NCI-H1436 treated with DMSO at 0.1 percent for 48 hours (cell line): ENCODE results near the gene CTSS.

Source experiments
- DNase-seq: peaks from one replicate; lab custom pipeline; 2025; lab: John Stamatoyannopoulos, UW

The CTSS gene

DNA sequence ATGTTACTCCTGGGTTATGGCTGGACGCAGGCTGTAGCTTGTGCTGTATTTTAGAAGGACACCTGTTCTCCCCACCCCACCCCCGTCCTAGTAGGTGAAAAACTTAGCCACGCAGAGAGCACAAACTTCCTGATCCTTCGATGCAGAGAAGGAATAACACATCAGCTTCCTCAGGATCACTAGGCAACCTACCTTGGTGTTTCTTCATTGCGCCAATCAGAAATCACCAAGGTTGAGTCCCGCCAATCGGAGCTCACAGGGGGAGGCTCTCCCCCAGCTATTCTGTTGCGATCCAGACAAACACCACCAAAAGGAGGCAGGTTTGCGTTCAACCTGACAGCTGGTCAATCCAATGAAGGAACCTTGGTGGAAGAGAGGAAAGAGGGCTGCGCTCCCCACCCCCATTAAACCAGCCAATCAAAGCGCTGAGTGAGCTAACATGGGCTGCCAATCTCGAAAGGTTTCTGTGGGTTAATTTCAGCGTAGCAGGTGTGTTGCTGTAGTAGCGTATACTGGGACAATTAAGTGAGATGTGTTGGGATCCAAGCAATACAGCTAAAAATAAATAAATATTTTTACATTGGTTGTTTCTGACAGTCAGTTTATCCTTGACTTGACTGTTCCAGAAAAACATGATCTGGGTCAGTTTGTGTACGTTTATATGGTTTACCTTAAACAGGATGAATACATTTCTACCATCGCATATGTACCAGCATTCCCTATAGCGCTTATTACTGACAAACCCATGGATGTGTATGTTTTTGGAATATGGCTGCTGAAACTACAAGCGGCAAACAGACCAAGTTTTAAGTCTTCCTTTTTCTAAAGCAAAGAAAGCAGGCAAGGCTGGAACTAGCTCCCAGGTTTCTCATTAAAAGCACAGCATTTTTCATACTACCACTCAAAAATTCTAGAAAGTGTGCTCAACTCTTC lies 68.3 kb downstream of the CTSS start, which contains the start of gene GOLPH3L:
GOLPH3L (minus strand) TSS at position 160 of the 933 bp plus-strand sequence. CDS start 2,316 bp downstream, outside the sequence.
- DNase-seq: peak; percentile 97

DNA sequence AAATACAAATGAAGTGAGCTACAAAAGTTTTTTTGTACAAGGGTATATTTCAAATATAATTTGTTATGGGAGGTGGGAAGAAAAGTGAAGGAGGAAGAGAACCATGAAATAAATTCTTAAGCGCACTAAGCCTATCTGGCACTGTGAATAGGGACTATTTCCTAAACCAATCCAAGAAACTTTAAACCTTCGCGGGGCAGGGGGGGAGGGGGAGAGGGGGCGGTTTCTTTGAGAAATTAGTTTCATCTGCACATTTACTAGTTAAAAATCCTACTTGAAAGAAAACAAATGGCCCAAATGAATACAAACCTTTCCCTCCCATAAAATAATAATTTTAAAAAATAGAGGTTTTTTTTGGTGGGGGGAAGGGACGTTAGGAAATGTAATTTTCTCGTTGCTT lies 69.0 kb downstream of the CTSS start:
- DNase-seq: no peak

DNA sequence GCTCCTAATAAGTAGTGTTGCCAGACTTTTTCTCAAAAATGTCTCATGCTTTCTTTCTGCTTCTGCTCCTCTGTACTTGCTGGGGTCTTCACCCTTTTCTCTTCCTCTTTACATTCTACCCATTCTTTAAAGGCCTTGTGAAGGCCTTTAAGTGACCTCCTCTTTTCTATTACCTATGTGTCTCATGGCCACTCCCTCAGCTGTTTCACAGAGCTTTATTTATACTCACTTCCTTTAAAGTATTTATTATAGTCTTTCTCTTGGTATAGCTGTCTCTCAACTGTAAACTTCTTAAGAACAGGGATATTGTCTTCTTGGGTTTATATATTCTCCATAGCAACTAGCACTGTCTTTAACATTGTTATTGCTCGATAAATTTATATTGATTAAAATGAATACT lies 69.4 kb downstream of the CTSS start:
- no peak for DNase-seq

DNA sequence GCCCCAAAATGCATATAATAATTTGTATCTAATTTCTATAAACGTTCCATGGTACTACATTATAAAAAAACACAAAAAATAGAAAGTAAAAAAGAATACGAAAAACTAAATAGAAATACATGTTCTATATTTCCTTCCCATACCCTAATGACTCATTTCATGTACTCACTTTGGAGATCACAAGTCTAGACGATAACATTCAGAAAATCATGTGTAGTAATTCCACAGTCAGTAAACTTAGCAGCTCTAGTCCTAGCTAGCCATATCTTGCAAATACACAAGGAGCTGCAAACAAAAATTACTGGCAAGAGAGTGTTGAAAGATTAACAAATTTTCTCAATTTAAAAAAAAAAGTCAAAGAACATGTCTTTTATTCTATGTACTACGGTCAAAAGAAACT lies 70.0 kb downstream of the CTSS start:
- DNase-seq: no peak

DNA sequence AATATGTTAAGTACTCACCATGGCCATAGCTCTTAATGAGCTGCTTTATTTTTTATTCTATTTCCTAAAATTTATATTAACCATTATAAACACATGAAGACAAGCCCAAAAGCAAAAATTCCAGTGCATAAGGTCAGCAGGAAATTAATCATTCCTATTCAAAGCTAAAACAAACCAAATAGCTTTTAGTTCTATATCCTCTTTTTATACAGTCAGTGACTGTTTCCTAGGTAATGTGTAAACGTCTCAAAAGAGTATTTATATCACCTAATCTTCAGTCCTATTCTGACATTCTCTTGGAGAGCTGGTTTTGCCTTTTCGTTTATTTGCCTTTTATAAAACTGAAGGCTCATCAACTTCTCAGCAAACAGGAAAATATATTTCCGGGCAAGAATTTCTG lies 72.9 kb downstream of the CTSS start:
- no peak for DNase-seq

DNA sequence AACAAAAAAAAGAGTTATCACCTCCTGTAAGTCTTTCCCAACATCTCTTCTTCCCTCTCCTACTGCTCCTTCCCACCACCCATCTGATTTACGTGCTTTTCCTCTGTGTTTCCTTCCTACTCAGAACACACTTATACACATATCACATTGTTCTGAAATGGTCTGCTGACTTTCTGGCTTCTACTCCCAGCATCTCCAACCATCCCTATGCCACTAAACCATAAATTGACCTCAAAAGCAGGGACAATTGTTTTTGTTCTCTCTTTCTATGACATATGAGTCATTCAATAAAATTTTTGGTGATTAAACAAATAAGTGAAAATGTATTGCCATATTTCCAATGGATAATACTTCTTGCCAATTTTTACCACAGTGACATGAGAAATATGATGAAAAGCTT lies 76.8 kb downstream of the CTSS start:
- no peak for DNase-seq

DNA sequence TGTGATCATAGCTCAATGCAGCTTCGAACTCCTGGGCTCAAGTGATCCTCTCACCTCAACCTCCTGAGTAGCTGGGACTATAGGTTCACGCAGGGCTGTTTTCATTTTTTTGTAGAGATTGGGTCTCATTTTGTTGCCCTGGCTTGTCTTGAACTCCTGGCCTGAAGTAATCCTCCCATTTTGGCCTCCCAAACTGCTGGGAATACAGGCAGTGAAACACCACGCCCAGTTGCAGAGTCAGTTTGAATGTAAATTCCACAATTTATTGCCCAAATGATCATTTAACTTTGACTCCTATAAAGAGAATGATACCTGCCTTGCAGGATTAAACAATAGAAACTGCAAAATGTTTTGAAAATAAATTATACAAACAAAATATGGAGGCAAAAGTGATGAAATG lies 79.3 kb downstream of the CTSS start:
- DNase-seq: no peak

DNA sequence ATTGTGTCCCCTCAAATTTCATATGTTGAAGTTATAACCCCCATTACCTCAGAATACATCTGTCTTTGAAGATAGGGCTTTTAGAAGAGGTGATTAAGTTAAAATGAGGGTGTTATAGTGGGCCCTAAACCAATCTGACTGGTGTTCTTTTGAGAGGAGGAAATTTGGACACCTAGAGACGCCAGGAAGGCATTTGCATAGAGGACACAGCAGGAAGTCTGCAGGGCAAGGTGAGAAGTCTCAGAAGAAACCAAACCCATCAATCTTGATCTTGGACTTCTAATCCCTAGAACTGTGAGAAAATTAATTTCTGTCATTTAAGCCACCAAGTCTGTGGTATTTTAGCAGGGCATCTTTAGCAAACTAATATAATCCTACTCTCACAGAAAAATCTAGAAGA lies 81.7 kb downstream of the CTSS start:
- no peak for DNase-seq
